Tibial artery (tissue), 4 donors: ENCODE data around the gene HNRNPA2B1.

Experiments used
- DNase-seq, 2 donors: peaks; one replicate each; pipeline ENCODE4 v3.0.0-alpha.2; 2019
- H3K27ac ChIP-seq, 2 donors: fragments of 200-600 bp; sonication (generic) in 1 of 2; 1 replicate in 1 of 2; 2 replicates in 1 of 2; pipeline ENCODE4 v1.5.1; 2018 to 2019; ENCODE audit warnings: mild to moderate bottlenecking in 1 of 2
- H3K27me3 ChIP-seq, 2 donors: fragments of 200-600 bp; sonication (generic) in 1 of 2; one replicate each; pipeline versions ENCODE4 v1.5.1 to v1.6.0; 2016 to 2019
- H3K36me3 ChIP-seq, 3 donors: fragments of 200-600 bp; sonication (generic) in 2 of 3; one replicate each; pipeline ENCODE4 v1.5.1; 2016 to 2019; ENCODE audit warnings: mild to moderate bottlenecking in 2 of 3
- H3K4me1 ChIP-seq, 4 donors: fragments of 200-600 bp; sonication (generic) in 2 of 4; 1 replicate in 3 of 4; 2 replicates in 1 of 4; pipeline ENCODE4 v1.5.1; 2016 to 2019
- H3K4me3 ChIP-seq, 2 donors: fragments of 200-600 bp; sonication (generic) in 1 of 2; 1 replicate in 1 of 2; 2 replicates in 1 of 2; pipeline ENCODE4 v1.5.1; 2018 to 2019; ENCODE audit warnings: mild to moderate bottlenecking in 2 of 2
- H3K9me3 ChIP-seq, 3 donors: fragments of 200-600 bp; sonication (generic) in 1 of 3; one replicate each; pipeline ENCODE4 v1.5.1; 2016 to 2019
- intact Hi-C: fragments of 100-400 bp; cut with DNase I; formaldehyde crosslinking; loops from one replicate; pipeline ENCODE4 v1.15.0; 2023; ENCODE audit warnings: low total_unique reads
- TF ChIP-seq, protein P1 (sequence below), 2 experiments: fragments of 200-600 bp in 1 of 2; fragments of 450-650 bp in 1 of 2; IDR thresholded peaks; one replicate each; pipeline ENCODE4 v1.5.1; 2017 to 2019; ENCODE audit warnings: antibody characterized with exemption in 2 of 2, mild to moderate bottlenecking in 1 of 2, moderate library complexity in 1 of 2

The HNRNPA2B1 gene

DNA sequence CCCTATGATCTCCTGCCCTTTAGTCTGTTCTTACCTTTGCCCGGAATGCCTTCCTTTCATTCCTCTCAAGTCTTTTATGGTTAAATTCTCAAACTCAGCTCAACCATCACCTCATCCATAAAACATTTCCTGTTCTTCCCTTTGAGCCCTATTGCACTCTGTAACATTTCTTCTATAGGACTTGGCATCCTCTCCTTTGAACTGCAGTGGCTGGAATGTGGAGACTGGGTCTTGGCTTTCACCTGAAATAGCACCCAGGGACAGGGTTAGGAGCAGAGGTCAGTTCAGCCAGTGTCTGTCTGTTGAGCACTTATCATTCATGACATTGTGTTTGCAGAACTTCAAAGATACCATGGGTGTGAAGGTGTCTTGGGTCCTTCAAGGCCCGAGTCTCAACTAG is 41.3 kb downstream of the HNRNPA2B1 start:
- H3K27me3 ChIP-seq = peaks cover 0 to 8% of the 10 kb centered on the region in 2 donors
- no peak overlapping the region for H3K4me3 ChIP-seq
- TF ChIP-seq, protein P1, sequence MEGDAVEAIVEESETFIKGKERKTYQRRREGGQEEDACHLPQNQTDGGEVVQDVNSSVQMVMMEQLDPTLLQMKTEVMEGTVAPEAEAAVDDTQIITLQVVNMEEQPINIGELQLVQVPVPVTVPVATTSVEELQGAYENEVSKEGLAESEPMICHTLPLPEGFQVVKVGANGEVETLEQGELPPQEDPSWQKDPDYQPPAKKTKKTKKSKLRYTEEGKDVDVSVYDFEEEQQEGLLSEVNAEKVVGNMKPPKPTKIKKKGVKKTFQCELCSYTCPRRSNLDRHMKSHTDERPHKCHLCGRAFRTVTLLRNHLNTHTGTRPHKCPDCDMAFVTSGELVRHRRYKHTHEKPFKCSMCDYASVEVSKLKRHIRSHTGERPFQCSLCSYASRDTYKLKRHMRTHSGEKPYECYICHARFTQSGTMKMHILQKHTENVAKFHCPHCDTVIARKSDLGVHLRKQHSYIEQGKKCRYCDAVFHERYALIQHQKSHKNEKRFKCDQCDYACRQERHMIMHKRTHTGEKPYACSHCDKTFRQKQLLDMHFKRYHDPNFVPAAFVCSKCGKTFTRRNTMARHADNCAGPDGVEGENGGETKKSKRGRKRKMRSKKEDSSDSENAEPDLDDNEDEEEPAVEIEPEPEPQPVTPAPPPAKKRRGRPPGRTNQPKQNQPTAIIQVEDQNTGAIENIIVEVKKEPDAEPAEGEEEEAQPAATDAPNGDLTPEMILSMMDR (IDR thresholded peaks at IDR 0.05) = no peak
- DNase-seq = no peak
- H3K4me1 ChIP-seq = peaks cover 0 to 3% (median 0%) of the 10 kb centered on the region in 4 donors
- no peak overlapping the region for H3K27ac ChIP-seq
- intact Hi-C loops = no loop called here
- no peaks in the 10 kb centered on the region for H3K36me3 ChIP-seq
- H3K9me3 ChIP-seq = no peaks in the 10 kb centered on the region

DNA sequence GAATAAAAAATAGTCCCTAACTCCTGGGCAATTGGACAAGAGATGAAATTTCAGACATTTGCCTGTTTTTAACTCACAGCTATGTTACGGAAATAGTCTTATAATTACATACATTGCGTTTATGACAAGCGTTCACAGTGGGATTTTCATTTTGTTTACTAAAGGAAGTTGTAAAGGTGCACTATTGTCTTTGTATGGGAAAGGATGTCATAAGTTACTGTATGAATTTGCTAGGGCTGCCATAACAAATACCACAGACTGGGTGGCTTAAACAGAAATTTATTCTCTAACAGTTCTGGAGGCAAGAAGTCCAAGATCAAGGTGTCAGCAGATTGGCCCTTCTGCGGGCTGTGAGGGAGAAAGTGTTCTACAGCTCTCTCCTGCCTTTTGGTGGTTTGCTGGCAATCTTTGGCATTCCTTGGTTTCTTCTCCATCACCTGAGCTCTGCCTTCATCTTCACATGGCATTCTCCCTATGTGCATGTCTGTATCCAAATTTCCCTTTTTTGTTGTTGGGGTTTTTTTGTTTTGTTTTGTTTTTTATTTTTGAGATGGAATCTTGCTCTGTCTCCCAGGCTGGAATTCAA is 42.9 kb downstream of the HNRNPA2B1 start:
- Histone ChIP-seq H3K4me3 (no peak overlapping the region), H3K4me1 (peaks cover 0 to 8% (median 4%) of the 10 kb centered on the region in 4 donors)

DNA sequence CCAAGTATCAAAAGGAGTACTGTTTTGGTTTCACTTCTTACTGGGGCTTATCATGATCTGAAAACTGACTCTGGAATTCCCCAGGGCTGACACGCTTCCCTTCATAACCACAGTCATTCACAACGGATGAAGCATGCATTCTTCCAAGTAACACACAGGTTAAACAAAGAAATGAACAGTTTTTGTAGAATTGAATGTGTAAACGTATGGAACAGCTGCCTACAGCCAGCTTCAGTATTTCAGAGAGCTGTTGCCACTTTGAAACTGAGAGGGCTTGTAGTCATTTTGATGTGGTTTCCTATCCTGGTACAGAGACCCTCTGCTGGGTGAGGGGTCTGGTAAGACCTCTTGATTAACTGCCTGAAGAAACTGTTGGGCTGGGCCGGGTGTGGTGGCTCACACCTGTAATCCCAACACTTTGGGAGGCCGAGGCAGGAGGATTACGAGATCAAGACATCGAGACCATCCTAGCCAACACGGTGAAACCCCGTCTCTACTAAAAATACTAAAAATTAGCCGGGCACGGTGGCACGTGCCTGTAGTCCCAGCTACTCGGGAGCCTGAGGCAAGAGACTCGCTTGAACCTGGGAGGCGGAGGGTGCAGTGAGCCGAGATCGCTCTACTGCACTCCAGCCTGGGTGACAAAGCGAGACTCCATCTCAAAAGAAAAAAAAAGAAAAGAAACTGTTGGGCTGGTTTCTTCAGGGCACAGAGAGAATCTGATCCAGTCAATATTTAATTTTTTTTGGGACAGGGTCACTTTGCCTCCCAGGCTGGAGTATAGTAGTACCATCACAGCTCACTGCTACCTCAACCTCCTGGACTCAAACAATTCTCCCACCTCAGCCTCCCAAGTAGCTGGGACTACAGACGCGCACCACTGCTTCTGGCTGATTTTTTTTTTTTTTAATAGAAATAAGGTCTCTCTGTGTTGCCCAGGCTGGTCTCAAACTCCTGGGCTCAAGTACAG is 43.8 kb downstream of the HNRNPA2B1 start:
- TF ChIP-seq, protein P1 (IDR thresholded peaks at IDR 0.05) = no peak

More for the DNA sequence above, 42.9 kb downstream of the HNRNPA2B1 start:
- H3K27me3 ChIP-seq = peaks cover 0 to 24% of the 10 kb centered on the region in 2 donors
- no peak for DNase-seq
- intact Hi-C loops = no loop called here
- H3K27ac ChIP-seq = no peak overlapping the region
- no peaks in the 10 kb centered on the region for H3K9me3 ChIP-seq
- no peaks in the 10 kb centered on the region for H3K36me3 ChIP-seq
- TF ChIP-seq, protein P1 (IDR thresholded peaks at IDR 0.05) = no peak

DNA sequence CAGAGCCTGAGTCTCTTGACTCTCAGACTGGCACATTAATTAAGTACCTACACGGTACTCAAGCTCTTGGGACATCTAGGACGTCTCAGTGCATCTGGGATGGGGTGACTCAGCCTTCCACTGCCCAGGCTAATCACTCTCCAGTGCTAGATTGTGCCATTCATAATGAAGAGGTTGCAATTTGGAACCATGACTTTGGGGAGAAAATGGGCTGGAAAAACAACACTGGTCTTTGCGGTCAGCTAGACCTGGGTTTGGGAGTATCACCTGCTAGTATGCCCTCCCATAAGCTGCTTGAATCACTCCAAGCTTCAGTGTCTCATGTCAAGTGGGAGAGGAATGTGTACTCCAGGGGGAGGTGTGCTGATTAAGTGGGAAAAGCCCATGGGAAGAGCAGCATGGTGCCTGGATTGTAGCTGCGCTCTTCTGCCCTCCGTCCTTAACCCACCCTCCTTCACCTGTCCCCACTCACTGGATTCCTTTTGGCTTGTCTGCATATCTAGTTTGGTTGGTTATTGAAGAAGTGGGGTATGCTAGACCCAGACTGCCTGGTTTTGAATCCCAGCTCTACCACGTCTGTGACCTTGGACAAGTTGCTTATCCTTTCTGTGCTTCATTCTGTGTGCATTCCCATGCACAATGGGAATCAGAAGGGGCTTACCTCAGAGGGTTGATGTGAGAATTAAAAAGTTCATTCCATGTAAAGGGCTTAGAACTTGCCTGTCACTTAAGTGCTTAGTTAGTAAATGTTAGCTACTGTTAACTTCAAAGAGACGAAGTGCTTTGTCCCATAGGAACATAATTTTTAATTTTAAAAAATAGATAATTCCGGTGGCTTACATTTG is 44.8 kb downstream of the HNRNPA2B1 start:
- no peak for DNase-seq
- TF ChIP-seq, protein P1 (IDR thresholded peaks at IDR 0.05) = no peak
- H3K27me3 ChIP-seq = peaks cover 0 to 43% of the 10 kb centered on the region in 2 donors
- H3K4me1 ChIP-seq = peaks cover 0 to 19% (median 10%) of the 10 kb centered on the region in 4 donors
- no peak overlapping the region for H3K27ac ChIP-seq
- no peaks in the 10 kb centered on the region for H3K36me3 ChIP-seq
- H3K9me3 ChIP-seq = no peaks in the 10 kb centered on the region
- no peak overlapping the region for H3K4me3 ChIP-seq
- intact Hi-C loops = no loop called here

More for the DNA sequence above, 43.8 kb downstream of the HNRNPA2B1 start:
- no peak for DNase-seq
- Histone ChIP-seq H3K9me3 (no peaks in the 10 kb centered on the region), H3K27ac (no peak overlapping the region), H3K4me3 (no peak overlapping the region), H3K27me3 (peaks cover 0 to 33% of the 10 kb centered on the region in 2 donors), H3K4me1 (peaks cover 0 to 17% (median 10%) of the 10 kb centered on the region in 4 donors), H3K36me3 (no peaks in the 10 kb centered on the region)
- intact Hi-C loops = no loop called here
